ENCODE results near the gene LINS1. TPM values are rescaled to one million over a fixed set of nuclear protein-coding genes. Genes with fewer than 3 reads are reported as not detected.

Gene LINS1
- total and polyA plus RNA-seq, 2 donors (not counting 1 experiment from before 2014, with no cell fraction given): 14.3 to 46.4 TPM

- Mint-ChIP-seq H3K4me3 (no peak overlapping the region), H3K27me3 (peaks cover 25% of the 10 kb centered on the region), H3K4me1 (peaks cover 14% of the 10 kb centered on the region), H3K27ac (no peak overlapping the region), H3K9me3 (ENCODE audit: insufficient read depth) (peaks cover 2% of the 10 kb centered on the region)
- Histone ChIP-seq H3K9ac (ENCODE audit: low read length) (no peak overlapping the region), H3K36me3 (replicated peaks in 1 of 2; ENCODE audit: control extremely low read depth in 1 of 2, control insufficient read depth in 1 of 2, extremely low read depth in 1 of 2, insufficient read depth in 2 of 2, low read length in 1 of 2) (no peaks in the 10 kb centered on the region), H2AFZ (ENCODE audit: insufficient read depth, low read depth, low read length, poor library complexity, severe bottlenecking) (no peak overlapping the region), H3K4me2 (replicated peaks; ENCODE audit: low read depth, low read length, poor library complexity, severe bottlenecking) (no peak overlapping the region), H3K27ac (ENCODE audit: low read length in 2 of 2) (no peak overlapping the region), H3K4me1 (ENCODE audit: control insufficient read depth in 2 of 2, insufficient read depth in 2 of 2, low read length in 2 of 2) (peaks cover 13 to 16% of the 10 kb centered on the region in 2 donors), H3K27me3 (replicated peaks in 1 of 4; ENCODE audit: control extremely low read depth in 1 of 4, control insufficient read depth in 3 of 4, insufficient read depth in 4 of 4, low read length in 3 of 4) (peaks cover 0 to 5% (median 1%) of the 10 kb centered on the region in 4 experiments), H3K9me3 (ENCODE audit: control extremely low read depth in 1 of 3, control insufficient read depth in 2 of 3, insufficient read depth in 1 of 3, low read length in 2 of 3) (peaks cover 0 to 8% (median 6%) of the 10 kb centered on the region in 3 donors), H3K4me3 (ENCODE audit: control extremely low read depth in 1 of 5, extremely low read depth in 1 of 5, insufficient read depth in 1 of 5, low read depth in 2 of 5, low read length in 4 of 5) (no peak overlapping the region), H4K20me1 (ENCODE audit: control insufficient read depth, insufficient read depth, low read length, poor library complexity, severe bottlenecking) (no peaks in the 10 kb centered on the region), H3K79me2 (ENCODE audit: control insufficient read depth, insufficient read depth, low read length) (no peaks in the 10 kb centered on the region)
- no peak for ATAC-seq (ENCODE audit: low read depth)
- intact Hi-C loops (cut with micrococcal nuclease): no loop called here
- 88% methylated on average over 1 of the region's 1 CpG for WGBS (ENCODE audit: insufficient coverage)
- ChIA-PET POLR2A (no interaction called here), CTCF (interaction anchor here (1.3 kb wide), 1 partner anchor 192 kb away, joined by 4 read pairs; no protein-coding TSS in a partner anchor)
- TF ChIP-seq CTCF (IDR thresholded peaks at IDR 0.05) (no peak), EZH2 (IDR thresholded peaks at IDR 0.05; ENCODE audit: borderline replicate concordance, insufficient read depth, low read depth, low read length, poor library complexity, severe bottlenecking) (no peak)
- DNase-seq: no peak
Measured at GRCh38 chr15:100533886-100534285, 68.1 kb downstream of the LINS1 start.

- ATAC-seq (ENCODE audit: low read depth) (no peak), DNase-seq (no peak)
- peaks cover 25% of the 10 kb centered on the region for H3K27me3 Mint-ChIP-seq
- H3K9ac ChIP-seq (ENCODE audit: low read length): no peak overlapping the region
- intact Hi-C loops (cut with micrococcal nuclease): no loop called here
- H3K27ac ChIP-seq (ENCODE audit: low read length in 2 of 2): no peak overlapping the region
- H3K4me1 Mint-ChIP-seq: peaks cover 4% of the 10 kb centered on the region
- H2AFZ ChIP-seq (ENCODE audit: insufficient read depth, low read depth, low read length, poor library complexity, severe bottlenecking): no peak overlapping the region
- peaks cover 4% of the 10 kb centered on the region in 2 donors for H3K4me1 ChIP-seq (ENCODE audit: control insufficient read depth in 2 of 2, insufficient read depth in 2 of 2, low read length in 2 of 2)
- POLR2A ChIA-PET: no interaction called here
- H3K36me3 ChIP-seq (replicated peaks in 1 of 2; ENCODE audit: control extremely low read depth in 1 of 2, control insufficient read depth in 1 of 2, extremely low read depth in 1 of 2, insufficient read depth in 2 of 2, low read length in 1 of 2): no peaks in the 10 kb centered on the region
- no peak overlapping the region for H3K4me3 Mint-ChIP-seq
- H3K4me2 ChIP-seq (replicated peaks; ENCODE audit: low read depth, low read length, poor library complexity, severe bottlenecking): no peak overlapping the region
- no peak overlapping the region for H3K27ac Mint-ChIP-seq
- 91% methylated on average over 11 of the region's 11 CpGs for WGBS (ENCODE audit: insufficient coverage)
- H3K27me3 ChIP-seq (replicated peaks in 1 of 4; ENCODE audit: control extremely low read depth in 1 of 4, control insufficient read depth in 3 of 4, insufficient read depth in 4 of 4, low read length in 3 of 4): peaks cover 0 to 5% (median 1%) of the 10 kb centered on the region in 4 experiments
- no peaks in the 10 kb centered on the region for H3K79me2 ChIP-seq (ENCODE audit: control insufficient read depth, insufficient read depth, low read length)
- no peaks in the 10 kb centered on the region for H4K20me1 ChIP-seq (ENCODE audit: control insufficient read depth, insufficient read depth, low read length, poor library complexity, severe bottlenecking)
- H3K9me3 Mint-ChIP-seq (ENCODE audit: insufficient read depth): no peaks in the 10 kb centered on the region
- no peak for TF ChIP-seq EZH2 (IDR thresholded peaks at IDR 0.05; ENCODE audit: borderline replicate concordance, insufficient read depth, low read depth, low read length, poor library complexity, severe bottlenecking)
- no peak for TF ChIP-seq CTCF (IDR thresholded peaks at IDR 0.05)
- no peaks in the 10 kb centered on the region for H3K9me3 ChIP-seq (ENCODE audit: control extremely low read depth in 1 of 3, control insufficient read depth in 2 of 3, insufficient read depth in 1 of 3, low read length in 2 of 3)
- CTCF ChIA-PET: no interaction called here
- H3K4me3 ChIP-seq (ENCODE audit: control extremely low read depth in 1 of 5, extremely low read depth in 1 of 5, insufficient read depth in 1 of 5, low read depth in 2 of 5, low read length in 4 of 5): no peak overlapping the region
Measured at GRCh38 chr15:100531823-100532327, 70.1 kb downstream of the LINS1 start.
